ENCODE results near the gene SMIM20. TPM values are rescaled to one million over a fixed set of nuclear protein-coding genes. Genes with fewer than 3 reads are reported as not detected.

SMIM20 gene
- polyA plus RNA-seq, 1 experiment = 55.5 TPM

DNA sequence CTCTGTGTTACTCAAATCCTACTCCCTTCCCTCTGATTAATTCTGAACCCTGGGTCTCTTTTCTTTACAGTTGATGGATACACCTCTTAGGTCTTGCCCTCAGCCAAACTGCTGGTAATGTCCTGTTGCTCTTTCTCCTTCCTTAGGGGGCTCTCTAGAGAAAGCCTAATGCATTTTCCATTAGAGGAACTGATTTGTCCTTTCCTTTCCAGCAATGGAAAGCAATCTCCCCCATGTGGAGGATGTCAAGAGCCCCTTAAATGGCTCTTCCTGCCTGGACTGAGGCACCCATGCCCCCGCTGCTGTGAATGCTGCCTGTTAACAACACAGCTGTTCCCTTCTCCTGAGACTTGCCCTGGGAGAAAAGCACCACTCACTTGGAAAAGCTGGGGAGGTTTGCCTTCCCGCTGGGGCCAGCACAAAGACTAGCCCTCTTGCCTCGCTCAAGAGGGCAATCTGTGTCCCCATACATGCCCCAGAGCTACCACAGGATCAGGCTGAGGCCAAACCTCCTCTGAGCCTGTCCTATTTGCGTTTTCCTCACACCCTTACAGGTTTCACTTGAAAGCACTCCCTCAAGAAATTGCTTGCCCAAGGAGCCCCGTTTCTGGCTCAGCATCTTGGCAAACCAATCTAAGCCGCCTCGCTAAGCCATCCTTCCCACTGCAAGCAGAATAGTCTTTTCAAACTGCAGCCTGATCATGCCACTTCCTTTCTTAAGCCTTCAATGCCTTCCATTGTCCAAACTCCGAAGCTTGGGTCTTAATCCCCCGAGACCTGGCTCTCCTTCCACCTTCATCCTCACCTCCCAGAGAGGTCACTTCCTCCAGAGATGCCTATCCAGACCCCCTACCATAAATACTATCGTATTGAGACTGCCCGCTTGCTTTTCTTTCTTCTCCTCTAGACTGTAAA lies 23.2 kb upstream of the SMIM20 start:
- Histone ChIP-seq H3K9me3 (ENCODE audit: control insufficient read depth, insufficient read depth, low read length) (no peaks in the 10 kb centered on the region), H3K4me3 (ENCODE audit: low read depth, low read length) (no peak overlapping the region), H3K27me3 (ENCODE audit: control insufficient read depth, insufficient read depth, low read length) (no peaks in the 10 kb centered on the region), H3K27ac (ENCODE audit: low read depth, low read length) (no peak overlapping the region)
- CTCF ChIA-PET = no interaction called here
- TF ChIP-seq, protein P1, sequence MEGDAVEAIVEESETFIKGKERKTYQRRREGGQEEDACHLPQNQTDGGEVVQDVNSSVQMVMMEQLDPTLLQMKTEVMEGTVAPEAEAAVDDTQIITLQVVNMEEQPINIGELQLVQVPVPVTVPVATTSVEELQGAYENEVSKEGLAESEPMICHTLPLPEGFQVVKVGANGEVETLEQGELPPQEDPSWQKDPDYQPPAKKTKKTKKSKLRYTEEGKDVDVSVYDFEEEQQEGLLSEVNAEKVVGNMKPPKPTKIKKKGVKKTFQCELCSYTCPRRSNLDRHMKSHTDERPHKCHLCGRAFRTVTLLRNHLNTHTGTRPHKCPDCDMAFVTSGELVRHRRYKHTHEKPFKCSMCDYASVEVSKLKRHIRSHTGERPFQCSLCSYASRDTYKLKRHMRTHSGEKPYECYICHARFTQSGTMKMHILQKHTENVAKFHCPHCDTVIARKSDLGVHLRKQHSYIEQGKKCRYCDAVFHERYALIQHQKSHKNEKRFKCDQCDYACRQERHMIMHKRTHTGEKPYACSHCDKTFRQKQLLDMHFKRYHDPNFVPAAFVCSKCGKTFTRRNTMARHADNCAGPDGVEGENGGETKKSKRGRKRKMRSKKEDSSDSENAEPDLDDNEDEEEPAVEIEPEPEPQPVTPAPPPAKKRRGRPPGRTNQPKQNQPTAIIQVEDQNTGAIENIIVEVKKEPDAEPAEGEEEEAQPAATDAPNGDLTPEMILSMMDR (IDR thresholded peaks at IDR 0.05; ENCODE audit: low read depth, low read length) = 0 out of 2 replicates have a peak, but pooled peaks have one; percentile 3
- POLR2A ChIA-PET = no interaction called here
- no peak for DNase-seq (ENCODE audit: low read depth, low spot score)

- no peaks in the 10 kb centered on the region for H3K27me3 ChIP-seq (ENCODE audit: control insufficient read depth, insufficient read depth, low read length)
- ChIA-PET POLR2A (no interaction called here), CTCF (no interaction called here)
- TF ChIP-seq, protein P1 (IDR thresholded peaks at IDR 0.05; ENCODE audit: low read depth, low read length) = no peak
- no peaks in the 10 kb centered on the region for H3K9me3 ChIP-seq (ENCODE audit: control insufficient read depth, insufficient read depth, low read length)
- no peak for DNase-seq (ENCODE audit: low read depth, low spot score)
- no peak overlapping the region for H3K27ac ChIP-seq (ENCODE audit: low read depth, low read length)
- H3K4me3 ChIP-seq (ENCODE audit: low read depth, low read length) = no peak overlapping the region
Observed at GRCh38 chr4:25892796-25893195, 21.2 kb upstream of the SMIM20 start.

DNA sequence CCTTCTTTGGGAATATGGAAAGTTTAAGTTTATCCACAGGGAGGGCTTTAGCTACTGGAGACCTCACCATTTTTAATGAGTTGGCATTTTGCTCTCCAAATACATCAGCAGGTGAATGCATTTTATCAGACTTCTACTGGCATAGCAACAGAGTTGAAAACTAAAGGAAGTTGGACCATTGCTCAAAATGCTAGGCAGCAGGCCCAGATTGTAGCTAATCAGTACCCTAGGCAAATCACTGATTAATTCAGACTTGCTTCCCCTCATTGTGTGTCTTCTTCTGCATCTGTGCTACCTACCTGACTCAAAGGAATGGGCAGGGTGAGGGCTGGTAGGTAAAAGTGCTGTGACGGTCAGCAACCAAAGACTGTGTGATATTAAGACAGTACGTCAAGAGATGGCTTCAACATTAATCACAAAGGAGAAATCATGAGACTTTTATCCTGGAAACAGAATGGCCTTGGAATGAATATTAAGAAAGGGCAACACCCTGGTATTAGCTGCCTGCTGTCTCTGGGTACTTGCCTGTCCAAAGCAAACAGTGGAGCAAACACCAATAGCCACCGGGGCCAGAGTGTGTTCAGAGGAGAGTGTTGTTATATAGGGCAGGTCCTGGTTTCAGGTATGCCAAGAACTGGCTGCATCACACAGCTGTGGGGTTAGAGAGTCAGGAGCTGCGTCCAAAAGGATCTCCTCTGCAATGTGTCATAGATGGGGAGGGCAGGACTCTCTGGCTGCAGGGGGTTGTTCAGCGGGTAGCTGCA lies 17.1 kb upstream of the SMIM20 start:
- Histone ChIP-seq H3K27ac (ENCODE audit: low read depth, low read length) (no peak overlapping the region), H3K9me3 (ENCODE audit: control insufficient read depth, insufficient read depth, low read length) (no peaks in the 10 kb centered on the region), H3K27me3 (ENCODE audit: control insufficient read depth, insufficient read depth, low read length) (no peaks in the 10 kb centered on the region), H3K4me3 (ENCODE audit: low read depth, low read length) (no peak overlapping the region)
- ChIA-PET POLR2A (no interaction called here), CTCF (no interaction called here)
- no peak for DNase-seq (ENCODE audit: low read depth, low spot score)
- TF ChIP-seq, protein P1 (IDR thresholded peaks at IDR 0.05; ENCODE audit: low read depth, low read length) = no peak

GRCh38 chr4:25900310-25900709 lies 13.7 kb upstream of the SMIM20 start:
- Histone ChIP-seq H3K4me3 (ENCODE audit: low read depth, low read length) (no peak overlapping the region), H3K9me3 (ENCODE audit: control insufficient read depth, insufficient read depth, low read length) (no peaks in the 10 kb centered on the region), H3K27me3 (ENCODE audit: control insufficient read depth, insufficient read depth, low read length) (no peaks in the 10 kb centered on the region), H3K27ac (ENCODE audit: low read depth, low read length) (no peak overlapping the region)
- TF ChIP-seq, protein P1 (IDR thresholded peaks at IDR 0.05; ENCODE audit: low read depth, low read length) = no peak
- no peak for DNase-seq (ENCODE audit: low read depth, low spot score)
- POLR2A ChIA-PET = no interaction called here
- CTCF ChIA-PET = no interaction called here

GRCh38 chr4:25901030-25901430 lies 13.0 kb upstream of the SMIM20 start:
- Histone ChIP-seq H3K9me3 (ENCODE audit: control insufficient read depth, insufficient read depth, low read length) (no peaks in the 10 kb centered on the region), H3K4me3 (ENCODE audit: low read depth, low read length) (no peak overlapping the region), H3K27ac (ENCODE audit: low read depth, low read length) (no peak overlapping the region), H3K27me3 (ENCODE audit: control insufficient read depth, insufficient read depth, low read length) (no peaks in the 10 kb centered on the region)
- DNase-seq (ENCODE audit: low read depth, low spot score) = no peak
- CTCF ChIA-PET = interaction anchor here (0.5 kb wide), 1 partner anchor 557 kb away, joined by 3 read pairs; no protein-coding TSS in a partner anchor
- POLR2A ChIA-PET = no interaction called here
- TF ChIP-seq, protein P1 (IDR thresholded peaks at IDR 0.05; ENCODE audit: low read depth, low read length) = no peak
